ENCODE data around the gene PTPN20.
"Not testable (repeated sequence)": the region's sequence is repeated elsewhere in the genome, so short reads cannot be mapped to it uniquely, and the experiment has no call there.

Gene PTPN20, protein sequence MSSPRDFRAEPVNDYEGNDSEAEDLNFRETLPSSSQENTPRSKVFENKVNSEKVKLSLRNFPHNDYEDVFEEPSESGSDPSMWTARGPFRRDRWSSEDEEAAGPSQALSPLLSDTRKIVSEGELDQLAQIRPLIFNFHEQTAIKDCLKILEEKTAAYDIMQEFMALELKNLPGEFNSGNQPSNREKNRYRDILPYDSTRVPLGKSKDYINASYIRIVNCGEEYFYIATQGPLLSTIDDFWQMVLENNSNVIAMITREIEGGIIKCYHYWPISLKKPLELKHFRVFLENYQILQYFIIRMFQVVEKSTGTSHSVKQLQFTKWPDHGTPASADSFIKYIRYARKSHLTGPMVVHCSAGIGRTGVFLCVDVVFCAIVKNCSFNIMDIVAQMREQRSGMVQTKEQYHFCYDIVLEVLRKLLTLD

DNA sequence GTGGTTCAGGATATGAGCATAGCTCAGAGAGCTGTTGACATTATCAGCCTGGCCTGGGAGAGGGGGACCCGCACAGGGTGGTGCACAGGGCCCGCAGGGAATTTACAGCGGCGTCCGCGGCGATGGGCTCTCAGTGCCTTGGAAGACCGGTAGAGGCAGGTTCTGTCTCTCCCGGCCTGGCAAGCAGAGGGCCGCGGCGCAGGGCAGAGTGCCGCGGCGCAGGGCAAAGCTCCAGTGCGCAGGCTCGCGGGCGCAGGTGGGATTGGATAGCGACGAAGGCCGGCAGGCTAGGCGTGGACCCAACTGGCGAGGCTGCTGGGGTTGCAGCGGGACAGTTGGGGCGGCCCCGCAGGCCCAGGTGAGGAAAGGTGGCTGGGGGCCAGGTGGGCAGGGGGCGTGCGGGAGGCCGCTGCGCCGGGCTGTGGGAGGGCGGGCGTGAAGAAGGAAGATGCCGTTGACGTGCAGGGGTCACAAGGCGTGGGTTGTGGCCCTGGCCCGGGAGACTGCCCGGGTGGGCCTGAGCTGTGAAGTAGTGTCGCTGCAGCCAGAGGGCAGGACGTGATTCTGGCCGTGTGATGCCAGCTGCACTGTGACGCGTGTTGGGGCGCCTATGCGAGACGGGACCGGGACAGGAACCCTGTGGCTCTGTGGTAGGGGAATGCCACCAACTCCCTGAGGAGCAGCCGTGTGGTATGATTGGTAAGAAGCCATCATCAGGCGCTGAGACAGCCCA is at the start of gene PTPN20:
Gene PTPN20, plus strand, starts transcription at position 285 of the 733 bp plus-strand sequence. CDS start 21,072 bp downstream, outside the sequence.
- not testable (repeated sequence) for DNase-seq

DNA sequence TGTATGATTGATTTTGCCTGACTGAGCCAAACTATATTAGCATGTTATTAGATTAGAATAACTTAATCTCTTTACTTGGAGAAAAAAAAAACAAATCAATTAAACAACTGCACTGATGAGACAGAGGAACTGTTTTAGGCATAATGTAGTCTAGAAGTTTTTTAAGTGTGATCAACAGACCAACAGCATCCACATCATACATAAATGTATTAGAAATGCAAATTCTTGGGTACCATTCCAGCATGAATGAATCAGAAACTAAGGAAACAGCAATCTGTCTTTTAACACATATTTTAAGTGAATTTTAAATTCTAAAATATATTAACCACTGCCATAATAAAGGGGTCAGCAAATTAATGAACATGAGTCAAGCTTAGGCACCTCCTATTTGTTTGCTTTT is 41.5 kb upstream of the PTPN20 start:
- not testable (repeated sequence) for DNase-seq

DNA sequence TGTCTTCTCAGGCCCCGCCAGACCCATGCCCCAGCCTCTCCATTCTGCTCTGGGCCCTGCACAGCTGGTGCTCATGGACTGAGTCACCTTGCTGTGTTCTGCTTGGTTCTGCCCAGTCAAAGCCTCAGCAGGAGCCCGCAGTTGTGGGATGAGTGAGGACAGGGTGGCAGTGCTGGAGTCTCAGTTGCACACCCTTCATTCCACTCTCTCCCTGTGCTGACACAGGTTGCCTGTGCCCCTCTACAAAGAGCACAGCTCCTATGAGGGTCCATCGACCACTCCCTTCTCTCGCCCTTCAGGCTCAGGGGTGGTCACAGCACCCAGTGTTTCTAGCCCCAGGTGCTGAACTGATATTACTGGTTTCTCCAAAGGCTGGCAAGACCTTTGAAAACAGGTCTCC is 39.6 kb upstream of the PTPN20 start:
- not testable (repeated sequence) for DNase-seq

DNA sequence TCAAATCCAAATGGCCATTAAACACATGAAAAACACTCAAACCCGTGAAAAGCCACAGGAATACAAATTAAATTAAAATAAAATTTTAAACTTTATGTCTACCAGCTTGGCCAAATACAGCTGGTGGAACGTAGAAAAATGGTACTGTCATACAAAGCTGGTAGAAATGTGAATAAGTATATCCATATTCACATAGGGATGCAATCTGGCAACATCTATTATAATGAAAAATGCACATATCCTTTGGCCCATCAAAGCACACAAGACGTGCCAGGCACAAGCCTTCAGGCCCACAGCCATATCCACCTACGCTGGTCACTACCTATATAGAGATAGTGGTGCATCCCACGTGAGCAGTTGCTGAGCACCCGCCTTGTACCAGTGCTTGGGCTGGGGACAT is 35.9 kb upstream of the PTPN20 start:
- DNase-seq: not testable (repeated sequence)

DNA sequence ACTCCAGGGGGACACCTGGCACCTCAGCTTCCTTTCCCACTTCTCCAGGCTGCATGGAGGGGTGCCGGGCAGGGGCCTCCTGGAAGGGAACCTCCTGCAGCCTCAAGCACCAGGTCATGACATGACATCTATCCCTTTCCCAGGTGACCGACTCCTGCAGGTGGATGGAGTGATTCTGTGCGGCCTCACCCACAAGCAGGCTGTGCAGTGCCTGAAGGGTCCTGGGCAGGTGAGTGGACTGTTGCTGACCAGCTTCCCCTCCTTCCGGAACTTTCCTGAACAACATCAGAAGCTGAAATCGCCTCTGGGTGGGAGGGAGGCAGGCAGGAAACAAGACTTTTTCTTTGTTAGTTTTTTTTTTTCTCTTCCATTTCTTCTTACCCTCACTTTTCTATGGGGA is 34.5 kb upstream of the PTPN20 start:
- not testable (repeated sequence) for DNase-seq

DNA sequence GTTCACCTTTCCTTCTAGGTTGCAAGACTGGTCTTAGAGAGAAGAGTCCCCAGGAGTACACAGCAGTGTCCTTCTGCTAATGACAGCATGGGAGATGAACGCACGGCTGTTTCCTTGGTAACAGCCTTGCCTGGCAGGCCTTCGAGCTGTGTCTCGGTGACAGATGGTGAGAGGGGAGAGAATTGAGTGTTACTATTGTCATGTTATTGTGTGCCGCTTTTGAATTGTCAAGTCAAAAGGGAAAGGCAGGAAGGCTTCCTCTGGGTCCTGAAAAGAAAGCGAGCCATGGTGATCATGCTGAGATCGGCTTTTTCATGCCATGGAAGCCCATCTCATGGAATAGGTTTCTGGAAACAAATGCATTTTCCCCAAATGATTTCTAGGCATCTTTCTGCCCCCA is 32.5 kb upstream of the PTPN20 start:
- DNase-seq: peak; percentile 91

DNA sequence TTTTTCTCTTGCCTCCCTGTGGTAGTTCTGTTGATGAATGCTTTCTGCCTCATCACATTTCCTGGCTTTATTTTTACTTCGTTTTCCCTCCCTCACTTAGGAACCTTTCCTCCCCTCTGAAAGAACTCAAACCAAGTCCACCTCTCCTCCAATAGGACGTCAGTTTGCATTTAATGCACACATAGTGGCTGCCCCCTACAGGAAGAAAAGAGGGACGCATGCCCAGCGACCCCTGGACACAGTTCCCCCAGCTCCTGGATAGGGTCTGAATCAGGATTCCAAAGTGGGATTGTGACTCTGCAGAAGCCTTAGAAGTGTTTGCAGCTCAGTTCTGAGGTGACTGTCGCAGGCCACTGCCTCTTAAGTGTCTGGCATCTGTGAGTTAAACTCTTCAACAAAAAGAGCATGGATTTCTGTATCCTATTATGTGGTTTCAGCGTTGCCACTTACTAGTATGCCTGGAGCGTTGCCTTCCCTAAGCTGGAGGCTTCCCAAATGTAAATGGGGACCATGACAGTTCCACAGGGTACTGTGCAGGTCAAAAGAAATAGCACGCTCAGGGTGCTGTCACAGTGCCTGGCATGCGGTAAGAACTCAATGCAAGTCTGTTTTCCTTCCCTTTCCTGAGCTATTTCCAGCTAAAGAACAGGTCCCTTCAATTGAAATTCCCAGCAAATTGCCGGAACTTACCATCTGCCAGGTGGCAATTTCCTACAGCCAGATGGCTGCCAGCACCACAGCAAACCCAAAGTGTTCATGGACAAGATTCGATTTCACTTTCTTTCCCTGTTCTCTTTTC is 20.2 kb upstream of the PTPN20 start:
- DNase-seq: peak; percentile 69

DNA sequence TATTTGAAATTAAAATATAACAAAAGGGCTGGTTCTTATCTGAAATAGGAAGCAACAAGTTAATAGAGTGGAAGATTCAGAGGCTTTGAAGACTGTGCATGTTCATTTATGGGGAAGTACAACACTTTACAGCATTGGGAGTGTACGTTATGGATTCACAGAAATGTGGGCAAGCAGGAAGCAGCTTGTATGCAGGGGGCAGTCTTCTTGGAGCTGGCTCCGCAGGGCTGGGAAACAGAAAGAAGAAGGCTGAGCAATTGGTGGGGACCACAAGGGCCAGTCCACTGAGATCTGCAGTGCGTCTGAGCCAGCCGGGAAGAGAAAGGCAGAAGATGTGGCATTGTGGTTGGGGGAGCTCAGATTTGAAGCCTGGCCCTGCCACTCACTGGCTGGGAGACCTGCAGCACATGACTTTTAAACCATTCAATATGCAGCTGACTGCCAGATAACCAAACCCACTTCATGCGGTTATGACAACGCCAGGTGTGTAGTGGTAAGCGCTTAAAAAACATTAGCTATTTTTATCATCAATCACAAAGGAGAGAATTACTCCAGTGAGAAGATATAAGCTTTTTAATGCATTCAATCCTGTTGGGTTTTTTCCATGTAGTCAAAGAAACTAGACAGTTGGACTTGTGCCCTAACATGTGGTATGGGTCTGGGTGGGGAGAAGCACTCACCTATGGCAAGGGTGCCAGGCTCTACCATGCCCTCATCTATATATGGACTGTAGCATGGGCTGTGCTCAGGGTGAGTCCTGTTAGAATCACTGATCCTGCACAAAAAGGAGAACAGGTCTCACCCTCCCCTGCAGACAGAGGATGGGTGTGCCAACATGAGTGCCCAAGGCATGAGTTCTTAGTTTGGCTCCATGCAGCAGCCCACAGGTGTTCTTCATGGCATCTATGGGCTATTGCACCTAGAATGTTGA is 14.2 kb upstream of the PTPN20 start:
- DNase-seq: not testable (repeated sequence)

DNA sequence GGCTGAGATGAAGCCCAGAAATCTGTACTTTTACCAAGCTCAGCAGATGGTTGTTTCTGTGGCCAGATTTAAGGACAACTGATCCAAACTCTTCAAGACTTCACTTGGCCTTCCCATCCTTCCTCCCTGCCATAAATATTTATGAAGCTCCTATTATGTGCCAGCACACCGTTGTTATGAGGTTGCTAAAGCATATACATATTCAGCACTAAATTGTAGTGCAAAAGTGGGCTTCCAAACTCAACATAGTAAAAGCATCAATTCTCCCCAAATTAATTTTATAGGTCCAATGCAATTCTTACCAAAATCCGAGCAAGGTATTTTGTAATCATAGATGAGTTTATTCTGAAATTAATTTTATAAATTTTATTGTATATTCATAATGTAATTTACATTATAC is 10.0 kb upstream of the PTPN20 start:
- DNase-seq: not testable (repeated sequence)

DNA sequence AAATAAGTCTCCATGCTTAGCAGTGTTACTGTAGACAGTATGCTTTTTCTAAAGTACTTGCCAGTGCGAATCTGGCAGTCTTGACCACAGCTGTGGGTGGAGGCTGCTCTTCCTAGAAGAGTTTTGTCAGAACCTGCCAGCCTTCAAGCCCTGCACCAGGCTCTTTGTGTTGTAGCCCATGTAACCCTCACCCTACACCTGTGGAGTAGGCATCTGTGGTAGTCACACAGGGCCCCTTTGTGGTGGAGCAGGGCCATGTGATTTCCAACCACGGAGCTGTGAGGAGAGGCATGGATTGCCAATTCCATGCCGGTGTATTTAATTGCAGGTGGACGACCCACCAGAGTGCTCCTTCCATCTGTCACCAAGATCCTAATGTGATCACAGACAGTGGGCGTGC is 7.4 kb upstream of the PTPN20 start:
- not testable (repeated sequence) for DNase-seq

DNA sequence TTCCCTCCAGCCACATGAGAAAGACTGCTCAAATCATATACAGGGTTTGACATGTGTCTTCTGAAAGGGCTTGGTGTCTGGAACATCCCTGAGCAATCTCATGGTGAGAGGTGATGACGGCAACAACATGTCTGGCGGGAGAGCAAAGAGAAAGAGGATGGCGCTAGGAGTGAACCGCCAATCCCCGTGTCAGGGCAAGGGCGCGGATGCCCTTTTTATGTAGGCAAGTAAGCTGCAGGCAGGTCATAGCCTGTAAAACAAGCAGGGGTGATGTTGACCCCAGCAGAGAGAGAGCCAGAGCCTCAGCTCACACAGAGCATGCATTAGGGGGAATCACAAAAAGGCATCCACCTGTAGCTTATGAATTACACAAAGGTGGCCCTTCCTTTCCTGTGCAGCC is 4.9 kb upstream of the PTPN20 start:
- DNase-seq: not testable (repeated sequence)

DNA sequence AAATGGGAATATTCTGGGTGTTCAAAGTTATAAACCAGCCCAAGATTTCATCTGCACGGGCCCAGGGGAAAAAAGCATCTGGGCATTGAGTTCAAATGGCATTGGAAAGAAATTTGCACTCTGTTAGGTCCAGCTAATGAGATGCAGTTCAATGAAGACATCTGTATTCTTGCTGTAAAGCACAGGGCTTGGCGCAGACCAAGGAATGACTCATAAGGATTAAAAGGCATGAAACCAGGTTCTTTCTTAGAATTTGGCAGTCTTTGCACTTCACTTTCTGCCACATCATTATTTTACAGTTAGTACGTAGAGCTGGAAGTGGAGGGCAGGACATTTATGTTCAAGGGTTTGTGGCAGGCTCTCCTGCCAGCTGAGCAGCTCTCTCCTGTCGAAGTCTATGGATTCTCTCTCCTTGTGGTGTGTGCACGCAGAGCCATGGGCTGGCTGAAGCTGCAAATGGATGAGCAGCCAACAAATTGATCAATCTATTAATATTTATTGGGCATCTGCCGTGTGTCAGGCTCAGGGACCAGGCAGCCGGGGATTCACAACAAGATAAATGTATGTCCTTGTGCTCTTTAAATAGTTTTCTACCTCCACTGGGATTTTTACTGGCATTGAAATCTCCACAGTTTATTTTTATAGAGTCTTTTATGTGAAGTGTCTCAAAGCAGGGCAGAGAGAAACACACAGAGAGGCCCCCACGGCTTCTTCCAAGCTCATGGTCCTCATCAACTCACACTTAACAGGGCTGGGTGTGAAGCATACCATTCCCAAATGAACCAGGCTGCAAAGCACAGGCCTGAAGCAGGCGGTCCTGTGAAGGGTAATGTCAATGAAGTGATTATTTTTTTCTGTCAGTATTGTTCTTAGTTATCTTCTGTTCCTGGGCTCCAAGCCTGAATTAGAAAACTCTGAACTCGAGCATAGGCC is 3.8 kb upstream of the PTPN20 start:
- not testable (repeated sequence) for DNase-seq

DNA sequence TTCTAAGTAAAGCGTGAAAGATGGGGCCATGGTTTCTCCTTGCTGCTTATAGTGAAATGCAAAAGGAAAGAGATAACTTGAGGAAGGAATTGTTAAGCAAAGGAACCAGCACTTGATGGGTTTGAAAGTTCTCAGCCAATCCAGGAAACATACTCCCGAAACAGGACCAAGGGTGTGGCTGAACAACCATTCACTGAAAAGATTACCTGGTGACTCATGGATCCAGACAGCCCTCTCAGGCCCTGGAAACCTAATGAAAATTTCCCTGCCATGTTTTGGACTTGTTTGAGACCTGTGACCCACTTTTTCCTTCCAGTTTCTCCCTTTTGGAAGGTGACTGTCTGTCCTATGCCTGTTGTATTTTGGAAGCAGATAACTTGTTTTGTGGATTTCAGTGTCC is 11.3 kb downstream of the PTPN20 start:
- DNase-seq: not testable (repeated sequence)

DNA sequence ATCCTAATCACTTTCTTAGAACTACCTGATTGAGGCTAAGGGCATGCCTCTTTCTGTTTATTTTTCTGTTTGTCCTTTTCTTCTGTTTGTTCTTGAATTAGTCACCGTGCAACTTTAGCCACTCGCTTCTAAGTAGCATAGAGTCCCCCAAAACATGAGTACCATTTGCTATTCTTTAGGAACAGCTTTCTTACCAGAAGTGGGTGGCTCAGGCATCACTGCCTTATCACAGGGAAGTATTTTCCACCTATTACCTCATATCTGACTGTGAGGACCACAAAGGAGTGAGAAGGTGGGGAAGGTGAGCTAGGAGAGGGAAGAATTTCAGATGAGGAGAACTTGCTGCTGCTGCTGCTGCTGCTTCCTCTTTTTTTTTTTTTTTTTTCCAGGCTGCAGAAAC is 13.9 kb downstream of the PTPN20 start:
- not testable (repeated sequence) for DNase-seq

DNA sequence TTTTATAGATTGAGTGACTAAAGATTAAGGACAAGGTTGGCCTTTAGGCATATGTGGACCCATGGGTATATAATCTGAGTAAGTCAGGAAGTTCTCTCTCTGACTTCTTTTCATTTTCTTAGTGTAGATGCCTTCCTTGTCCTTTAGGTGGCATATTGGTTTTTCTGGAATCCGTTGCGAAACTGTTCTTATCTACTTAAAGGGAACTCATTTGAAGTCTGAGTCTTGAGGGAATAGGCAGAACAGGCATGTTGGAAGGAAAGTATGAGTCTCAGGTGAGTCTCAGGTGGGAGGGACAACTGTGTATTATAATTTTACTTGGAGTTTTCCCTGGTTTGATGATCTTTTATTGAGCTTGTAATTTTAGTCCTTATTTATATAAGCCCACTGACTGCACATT is 14.6 kb downstream of the PTPN20 start:
- not testable (repeated sequence) for DNase-seq

DNA sequence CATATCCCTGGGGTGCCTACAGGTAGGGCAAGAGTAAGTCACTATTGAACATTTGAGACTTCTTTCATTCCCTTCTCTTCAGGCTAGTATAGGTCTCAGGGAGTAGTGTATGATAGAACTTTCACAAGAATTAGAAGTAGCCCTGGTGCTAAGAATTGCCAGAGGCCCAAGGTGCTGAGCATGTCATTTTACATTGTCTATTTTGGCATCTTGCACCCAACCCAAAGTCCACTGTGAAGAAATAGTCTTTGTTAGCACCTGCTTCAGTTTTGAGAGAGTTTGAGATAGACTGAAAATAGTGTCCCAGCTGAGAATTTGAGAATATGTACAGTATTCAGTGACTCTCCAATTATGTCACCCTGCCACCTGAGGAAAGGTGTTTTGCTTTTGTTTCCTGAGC is 17.6 kb downstream of the PTPN20 start:
- not testable (repeated sequence) for DNase-seq

DNA sequence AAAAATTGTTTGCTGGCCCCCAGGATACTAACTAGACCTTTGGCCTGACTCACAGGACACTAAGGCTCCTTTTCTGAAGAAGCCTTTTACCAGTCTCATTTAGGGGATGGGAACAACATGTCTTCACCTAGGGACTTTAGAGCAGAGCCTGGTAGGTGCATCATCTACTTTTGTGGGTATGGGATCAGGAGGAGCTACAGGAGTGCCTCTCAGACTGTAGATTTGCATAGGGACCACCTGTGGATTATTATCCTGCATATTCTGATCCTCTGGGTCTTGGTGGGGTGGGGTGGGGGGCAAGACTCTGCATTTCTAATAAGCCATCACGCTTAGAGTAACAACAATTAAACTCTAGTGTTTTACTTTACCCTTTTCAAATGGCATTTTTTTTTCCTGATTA is 21.2 kb downstream of the PTPN20 start:
- DNase-seq: not testable (repeated sequence)

DNA sequence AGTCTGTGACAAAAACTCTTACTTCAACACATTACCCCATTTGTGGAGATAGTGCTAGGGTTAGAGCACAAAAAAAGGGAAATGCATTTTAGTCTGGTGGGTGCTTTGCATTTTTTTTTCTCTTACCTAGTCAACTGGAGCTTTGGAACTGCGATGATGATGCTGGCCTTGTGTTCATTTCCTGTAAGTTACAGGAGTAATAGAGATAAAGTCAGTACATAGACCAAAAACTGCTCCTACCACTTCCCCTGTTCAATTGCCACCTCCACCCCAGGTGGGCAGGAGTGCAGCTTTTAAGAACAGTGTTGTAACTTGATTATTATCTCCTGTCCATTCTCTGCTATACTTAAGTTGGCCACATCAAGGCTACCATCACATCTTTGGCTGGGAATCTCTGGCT is 29.9 kb downstream of the PTPN20 start:
- DNase-seq: not testable (repeated sequence)

DNA sequence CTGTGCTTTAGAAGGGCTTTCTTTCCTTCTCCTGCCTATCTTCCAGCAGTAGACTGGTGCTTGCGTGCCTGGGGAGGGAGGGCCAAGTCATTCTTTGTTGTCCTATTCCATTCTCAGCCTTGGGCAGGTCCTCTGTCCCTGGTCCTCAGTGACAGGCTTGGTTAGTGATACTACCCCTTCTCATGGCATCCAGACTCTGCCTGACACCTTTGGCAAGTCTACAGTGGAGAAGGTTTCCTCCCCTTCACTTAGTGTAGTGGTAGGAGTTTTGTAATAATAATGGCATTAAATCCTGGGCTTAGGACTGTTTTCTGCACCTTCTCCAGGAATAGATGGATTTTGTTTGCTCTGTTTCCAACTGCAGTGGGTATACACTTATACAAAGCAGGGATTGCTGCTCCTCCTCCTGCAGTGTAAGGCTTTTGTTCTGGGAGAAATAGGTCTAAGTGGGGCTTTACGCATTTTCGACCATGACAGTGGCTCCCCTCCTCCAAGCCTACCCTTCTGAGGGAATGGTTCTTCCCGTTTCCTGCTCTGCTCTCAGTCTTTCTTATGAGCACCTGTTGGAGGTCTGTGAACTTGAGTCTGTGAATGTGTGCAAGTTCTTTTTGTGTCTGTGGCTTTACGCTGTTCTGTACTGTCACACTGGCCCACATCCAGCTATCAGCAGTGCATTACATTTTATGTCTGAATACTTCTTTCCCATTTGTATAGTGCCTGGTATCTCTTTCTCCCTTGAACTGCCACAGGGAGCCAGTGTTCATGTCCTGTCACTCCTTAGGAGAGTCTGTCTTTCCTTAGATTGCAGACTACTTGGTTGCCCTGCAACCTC is 37.7 kb downstream of the PTPN20 start:
- DNase-seq: not testable (repeated sequence)

DNA sequence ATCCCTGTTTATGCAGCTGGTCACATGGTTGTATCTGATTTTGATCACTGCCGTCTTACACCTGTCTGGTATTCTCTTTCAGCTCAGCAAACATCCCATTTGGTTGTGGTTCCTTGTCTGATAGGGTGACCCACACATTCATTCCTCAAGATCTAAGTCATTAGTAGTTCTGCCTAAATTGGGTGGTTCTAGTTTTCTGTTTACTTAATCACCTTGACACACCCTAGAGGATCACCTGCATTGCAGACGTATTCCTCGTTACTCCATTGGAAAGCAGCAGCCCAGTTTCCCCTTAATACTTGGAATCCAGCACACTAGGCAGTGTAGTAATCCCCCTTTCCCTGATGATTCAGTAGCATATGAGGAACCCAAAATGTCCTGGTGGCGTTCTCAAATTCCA is 41.3 kb downstream of the PTPN20 start:
- not testable (repeated sequence) for DNase-seq
